NCI-H1694 (cell line): ENCODE results near the gene BSN.
"Not testable (repeated sequence)": the region's sequence is repeated elsewhere in the genome, so short reads cannot be mapped to it uniquely, and the experiment has no call there.

Experiments used
- DNase-seq: peaks from one replicate; lab custom pipeline; 2025; lab: John Stamatoyannopoulos, UW

The BSN gene

DNA sequence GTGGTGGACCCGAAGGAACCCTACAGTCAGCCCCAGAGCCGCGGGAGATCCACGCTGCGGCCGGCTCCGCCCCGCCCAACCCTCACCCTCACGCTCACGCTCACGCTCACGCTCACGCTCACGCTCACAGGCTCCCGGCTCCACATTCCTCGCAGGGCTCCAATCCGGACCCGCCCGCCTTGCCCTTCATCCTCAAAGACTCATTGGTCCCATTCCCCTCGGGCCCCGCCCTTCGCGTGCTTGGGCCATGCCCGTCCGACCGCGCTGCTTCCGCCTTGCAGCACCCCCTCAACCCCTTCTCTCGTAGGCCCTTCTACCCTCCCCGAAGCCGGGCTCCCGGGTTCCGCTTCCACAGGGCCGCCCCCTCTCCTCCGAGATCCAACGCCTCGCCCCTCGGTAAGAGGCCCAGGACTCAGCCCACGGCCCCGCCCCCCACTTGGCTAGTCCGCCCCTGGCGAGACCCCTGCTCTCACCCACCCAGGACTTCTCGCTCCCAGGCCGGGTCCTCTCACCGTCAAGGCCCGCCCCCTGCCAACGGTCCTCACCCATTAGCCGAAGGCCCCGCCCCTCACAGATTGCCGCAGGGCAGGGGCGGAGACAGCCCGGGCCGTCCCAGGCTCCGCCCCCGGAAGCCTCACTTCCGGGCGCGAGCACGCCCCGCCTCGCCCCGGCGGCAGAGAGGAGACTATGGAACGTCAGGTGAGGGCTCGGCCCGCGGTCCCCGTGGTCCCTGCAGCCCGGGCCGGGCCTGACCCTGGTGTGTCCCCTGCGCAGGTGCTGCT lies 119.6 kb downstream of the BSN start, which contains the start of gene APEH:
APEH (plus strand) TSS at position 637 of the 782 bp plus-strand sequence; CDS start at position 688, 51 bp downstream.
- DNase-seq: no peak

DNA sequence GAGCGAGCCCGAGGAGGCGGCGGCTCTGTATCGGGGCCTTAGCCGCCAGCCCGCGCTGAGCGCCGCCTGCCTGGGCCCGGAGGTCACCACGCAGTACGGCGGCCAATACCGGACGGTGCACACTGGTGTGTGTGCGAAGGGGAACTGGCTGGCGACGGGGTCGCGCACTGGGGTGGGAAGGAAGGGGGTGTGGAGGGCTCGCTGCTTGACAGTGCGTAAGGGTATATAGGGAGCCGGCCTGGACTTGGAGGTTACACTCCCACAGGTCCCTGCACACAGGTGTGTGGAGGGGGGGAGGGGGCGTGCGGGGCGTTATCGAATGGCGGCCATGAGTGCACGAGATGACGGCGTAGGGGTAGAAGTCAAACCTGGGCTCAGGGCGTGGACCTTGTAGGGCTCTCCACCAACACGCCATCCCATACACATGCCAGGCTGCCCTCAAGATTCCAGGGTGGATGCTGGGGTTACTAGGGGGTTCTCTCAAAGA lies 120.3 kb downstream of the BSN start:
- DNase-seq: no peak

GRCh38 chr3:49675912-49676311 lies 121.6 kb downstream of the BSN start:
- DNase-seq: no peak

DNA sequence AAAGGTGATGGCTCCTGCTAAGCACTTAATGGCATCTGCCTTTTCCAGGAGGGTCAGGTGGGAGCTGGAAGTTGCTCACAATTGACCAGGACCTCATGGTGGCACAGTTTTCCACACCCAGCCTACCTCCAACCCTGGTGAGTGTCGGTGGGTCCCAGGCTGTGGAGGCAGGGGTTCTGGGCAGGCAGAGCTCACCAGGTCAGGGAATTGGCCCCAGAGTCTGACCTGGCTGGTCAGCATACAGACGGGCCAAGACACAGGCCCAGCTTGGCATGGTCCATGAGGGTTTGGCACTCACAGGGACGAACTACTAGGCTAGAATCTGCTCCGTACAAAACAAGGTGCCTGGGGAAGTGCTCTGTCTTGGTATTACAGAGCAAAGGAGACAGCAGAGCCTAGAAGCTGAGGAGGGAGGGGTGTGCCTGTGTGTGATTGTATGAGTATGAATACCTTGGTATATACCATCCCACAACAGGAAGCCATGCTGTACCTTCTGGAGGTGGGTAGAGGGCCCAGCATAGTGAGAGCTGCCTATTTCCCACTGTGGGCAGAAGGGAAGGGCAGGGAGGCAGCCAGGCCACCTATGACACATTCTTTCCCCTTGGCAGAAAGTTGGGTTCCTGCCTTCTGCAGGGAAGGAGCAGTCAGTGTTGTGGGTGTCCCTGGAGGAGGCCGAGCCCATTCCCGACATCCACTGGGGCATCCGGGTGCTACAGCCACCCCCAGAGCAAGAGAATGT lies 126.4 kb downstream of the BSN start:
- DNase-seq: no peak

DNA sequence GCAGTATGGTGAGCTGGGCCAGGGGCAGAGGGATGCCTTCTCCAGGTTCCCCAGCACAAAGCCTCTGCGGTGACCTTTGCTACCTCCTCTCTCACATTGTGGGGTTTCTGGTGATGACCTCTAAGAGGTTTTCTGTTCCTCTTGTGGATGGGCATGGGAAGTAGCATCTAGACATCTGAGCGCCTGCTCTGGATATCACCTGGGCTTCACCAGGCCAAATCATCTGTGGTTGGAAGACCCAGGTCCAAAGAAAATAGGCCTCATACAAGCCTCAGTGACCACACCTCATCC lies 126.9 kb downstream of the BSN start:
- no peak for DNase-seq

DNA sequence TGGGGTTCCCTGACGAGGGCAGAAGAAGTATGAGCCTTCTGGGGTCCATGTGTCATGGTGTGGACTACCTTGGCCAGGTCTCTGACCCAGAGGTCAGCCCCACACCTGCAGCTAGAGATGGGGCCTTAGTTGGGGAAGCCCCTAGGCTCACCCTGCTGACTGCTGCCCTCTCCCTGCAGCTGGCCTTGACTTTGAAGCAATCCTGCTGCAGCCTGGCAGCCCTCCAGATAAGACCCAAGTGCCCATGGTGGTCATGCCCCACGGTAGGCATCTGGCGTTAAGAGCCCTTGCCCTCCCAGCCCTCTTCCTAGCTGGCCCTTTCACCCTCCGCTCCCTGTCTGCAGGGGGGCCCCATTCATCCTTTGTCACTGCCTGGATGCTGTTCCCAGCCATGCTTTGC lies 127.3 kb downstream of the BSN start:
- no peak for DNase-seq

DNA sequence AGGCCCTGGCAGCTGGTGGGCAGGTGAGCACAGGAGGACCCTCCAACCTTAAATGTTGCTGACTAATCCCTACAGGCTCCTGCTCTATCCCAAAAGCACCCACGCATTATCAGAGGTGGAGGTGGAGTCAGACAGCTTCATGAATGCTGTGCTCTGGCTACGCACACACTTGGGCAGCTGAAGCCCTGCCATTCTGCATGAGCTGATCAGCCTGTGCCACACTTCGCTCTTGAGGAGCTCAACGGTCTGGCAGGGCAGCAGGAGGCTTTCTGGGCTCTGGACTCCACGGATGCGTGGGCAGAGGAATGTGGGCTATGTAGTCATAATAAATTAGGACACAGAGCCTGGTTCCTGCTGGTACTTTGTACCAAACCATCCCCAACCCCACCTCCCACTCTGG lies 128.9 kb downstream of the BSN start:
- DNase-seq: no peak

DNA sequence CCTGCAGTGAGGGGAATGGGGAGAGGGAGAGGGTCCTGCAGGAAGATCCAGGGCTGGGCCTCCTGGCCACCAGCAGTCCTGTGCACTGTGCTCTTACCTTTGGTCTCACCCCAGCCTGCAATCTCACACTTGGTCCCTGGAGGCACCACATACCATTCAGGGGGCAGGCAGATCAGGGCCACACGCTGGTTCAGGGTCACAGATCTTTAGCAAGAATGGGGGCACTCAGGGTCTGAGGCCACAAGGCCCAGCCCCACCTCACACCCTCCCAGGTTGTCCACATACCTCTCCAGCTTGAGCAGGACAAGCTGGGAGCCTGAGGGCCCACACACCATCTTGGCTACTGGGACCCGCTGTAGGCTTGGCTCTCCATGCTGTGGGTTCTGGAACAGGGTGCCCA lies 130.2 kb downstream of the BSN start:
- DNase-seq: not testable (repeated sequence)

DNA sequence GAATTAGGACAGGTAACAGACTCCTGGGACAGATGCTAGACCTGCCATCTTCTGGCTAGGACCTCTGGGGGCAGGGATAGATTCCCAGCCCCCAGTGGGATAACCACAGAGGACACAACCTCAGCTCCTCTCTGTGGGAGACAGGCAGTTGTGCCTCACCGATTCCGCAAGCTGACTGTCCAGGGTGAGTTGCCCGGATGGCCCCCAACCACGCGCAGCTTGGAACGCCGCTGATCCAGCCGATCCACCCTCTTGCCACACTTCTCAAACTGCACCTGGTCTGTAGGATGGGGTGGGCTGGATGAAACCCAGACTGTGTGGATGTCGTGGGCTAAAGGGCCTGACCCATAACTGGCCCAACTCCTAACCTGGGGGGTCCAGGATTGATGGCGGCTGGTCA lies 130.8 kb downstream of the BSN start:
- DNase-seq: not testable (repeated sequence)

- DNase-seq: not testable (repeated sequence)
Observed at GRCh38 chr3:49685846-49686245, 131.6 kb downstream of the BSN start.

GRCh38 chr3:49686346-49686745 lies 132.1 kb downstream of the BSN start:
- not testable (repeated sequence) for DNase-seq

DNA sequence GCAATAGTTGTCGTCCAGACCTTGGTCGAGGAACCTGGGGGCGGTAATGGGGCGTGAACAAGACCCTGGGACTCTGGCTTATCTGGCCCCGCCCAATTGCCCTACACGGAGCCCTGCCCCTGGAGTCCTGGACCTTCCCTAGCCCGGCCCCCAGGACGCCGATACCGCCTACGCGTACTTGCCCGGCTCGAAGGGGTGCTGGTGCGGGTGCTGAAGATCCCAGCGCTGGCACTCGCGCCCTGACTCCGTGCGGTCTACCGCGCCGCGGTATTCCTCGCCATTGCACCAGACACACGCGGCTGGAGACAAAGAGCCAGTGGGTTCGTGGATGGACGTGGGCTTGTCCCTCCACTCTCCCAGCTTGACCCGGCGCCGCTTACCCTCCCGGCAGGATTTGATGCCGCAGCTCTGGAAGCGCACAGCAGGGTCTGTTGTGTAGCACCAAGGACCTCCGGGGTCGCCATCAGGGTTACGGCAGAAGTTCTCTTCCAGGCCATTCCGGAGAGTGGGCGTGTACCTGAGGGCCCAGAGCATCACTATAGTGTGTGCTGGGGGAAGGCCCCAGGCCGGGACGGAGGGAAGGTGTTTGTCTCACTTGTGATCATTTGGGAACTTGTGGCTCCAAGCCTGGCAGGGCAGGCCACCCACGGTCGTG lies 132.6 kb downstream of the BSN start:
- not testable (repeated sequence) for DNase-seq

DNA sequence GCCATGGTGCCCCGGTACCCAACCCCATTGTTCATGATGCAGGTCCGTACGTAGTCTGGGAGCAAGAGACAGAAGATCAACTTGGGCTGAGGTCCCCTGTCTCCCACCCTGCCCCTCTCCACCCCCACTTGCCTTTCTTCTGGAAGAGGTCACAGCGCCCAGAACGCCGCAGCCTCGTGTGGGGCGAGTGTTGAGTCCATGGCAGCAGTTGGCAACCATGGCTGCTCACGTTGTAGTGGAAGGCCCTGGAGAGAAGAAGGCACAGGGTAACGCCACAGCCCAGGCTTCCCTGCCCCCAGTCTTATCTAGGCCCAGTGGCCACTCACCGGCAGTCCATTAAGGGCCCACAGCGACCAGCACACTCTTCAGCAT lies 133.1 kb downstream of the BSN start:
- not testable (repeated sequence) for DNase-seq

DNA sequence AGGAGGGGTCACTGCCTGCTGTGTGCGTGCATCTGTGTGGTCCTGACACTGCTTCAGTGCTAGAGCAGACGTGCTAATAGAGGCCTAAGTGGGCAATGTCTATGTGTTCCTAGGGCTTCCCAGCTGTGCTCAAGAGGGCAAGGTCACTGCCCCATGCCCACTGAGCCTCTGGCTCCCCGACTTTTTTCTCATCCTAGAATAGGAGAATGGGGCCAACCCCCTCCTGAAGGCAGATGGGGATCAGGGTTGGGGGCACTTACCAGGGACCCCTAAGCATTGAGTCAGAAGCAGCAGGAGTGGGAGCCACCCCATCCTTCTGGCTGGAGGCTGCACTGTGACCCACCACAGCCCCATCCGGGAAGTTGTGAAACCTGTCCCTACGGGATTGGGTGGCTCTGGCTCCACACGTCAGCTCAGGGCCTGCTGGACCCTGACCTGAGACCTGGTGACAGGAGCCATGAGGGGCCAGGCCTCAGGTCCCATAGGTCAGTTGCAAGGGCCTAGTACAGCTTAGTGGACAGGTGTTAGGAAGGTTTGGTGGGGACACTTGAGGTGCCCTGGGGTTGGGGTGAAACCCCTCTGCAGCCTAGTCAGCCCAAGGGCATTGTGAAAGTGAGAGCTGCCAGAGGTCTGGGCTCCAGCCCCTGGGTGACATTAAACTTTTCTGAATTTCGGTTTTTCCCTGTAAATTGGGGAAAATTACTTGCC lies 134.2 kb downstream of the BSN start:
- not testable (repeated sequence) for DNase-seq

DNA sequence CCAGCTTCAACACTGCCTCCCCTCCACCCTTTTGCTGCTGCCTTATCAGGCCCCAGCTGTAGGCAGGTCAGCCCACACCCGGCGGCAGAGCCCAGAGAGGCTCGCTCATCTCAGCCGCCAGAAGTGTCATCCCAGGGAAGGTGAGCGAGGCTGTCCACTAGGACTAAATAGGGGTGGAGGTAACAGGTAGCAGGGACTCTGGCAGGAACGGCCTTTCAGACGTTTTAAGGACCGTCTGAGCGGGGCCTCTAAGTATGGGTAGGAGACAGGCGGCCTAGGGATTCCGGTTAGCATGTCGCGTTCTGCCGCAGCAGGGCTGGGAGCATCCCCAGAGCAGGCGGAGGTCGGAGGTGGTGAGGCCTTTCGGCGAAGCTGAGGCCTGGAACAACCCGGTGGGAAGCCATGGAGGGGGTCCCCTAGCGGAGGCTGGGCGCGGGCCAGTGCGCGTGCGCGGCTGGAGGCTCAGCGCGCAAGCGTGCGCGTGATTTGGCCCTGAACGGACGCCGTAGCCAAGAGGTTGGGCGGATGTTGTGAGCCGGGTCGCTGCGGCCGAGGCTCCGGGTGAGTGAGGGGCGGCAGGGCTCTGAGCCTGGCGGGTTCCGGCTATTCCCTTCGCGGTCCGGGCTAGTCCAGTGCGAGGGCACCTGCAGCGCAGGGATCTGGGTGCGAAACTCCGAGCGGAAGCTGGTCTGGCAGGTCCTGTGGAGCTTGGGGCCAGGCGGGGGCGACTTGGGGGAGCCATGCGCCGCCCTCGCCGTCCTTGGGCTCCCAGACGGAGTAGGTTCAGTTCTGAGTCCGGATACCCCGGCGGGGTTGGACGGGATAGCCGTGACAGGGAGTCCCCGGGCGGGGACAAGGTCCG lies 135.0 kb downstream of the BSN start, which contains the start of the genes MST1 and RNF123:
MST1 (minus strand) TSS at position 429 of the 862 bp plus-strand sequence. CDS start 783 bp downstream, outside the sequence.
RNF123 (plus strand) TSS at position 512 of the 862 bp plus-strand sequence. CDS start 1,609 bp downstream, outside the sequence.
- no peak for DNase-seq

DNA sequence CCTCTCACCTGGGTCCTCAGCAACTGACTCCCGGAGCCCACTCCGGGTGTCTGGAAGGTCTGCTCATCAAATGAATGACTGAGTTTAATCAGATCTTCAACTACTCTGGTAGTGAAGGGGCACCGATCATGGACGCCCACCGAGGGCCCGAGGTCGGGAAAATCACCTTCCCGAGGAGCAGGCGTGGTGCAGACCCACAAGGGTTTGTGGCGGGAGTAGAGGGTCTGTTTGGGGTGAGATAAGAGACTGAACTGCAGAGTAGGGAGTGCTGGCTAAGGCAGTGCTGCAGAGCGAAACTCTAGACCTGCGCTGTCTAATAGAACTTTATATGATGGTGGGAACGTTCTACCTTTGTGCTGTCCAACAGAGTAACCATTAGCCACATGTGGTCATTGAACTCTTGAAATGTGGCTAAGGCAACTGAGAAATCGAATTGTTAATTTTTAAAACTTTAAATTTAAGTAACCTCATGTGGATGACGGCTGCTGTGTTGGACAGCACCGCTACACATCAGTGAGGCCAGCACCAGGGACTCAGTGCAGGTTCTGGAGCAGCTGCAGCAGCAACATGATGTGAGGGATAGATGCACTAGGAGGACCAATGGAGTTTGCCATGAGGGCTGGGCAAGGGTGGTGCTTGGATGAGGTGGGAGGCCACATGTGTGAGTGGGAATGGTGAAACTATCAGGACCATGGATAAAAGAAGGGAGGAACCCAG lies 135.8 kb downstream of the BSN start:
- DNase-seq: not testable (repeated sequence)

GRCh38 chr3:49690856-49691255 lies 136.6 kb downstream of the BSN start:
- not testable (repeated sequence) for DNase-seq

GRCh38 chr3:49691481-49691880 lies 137.2 kb downstream of the BSN start:
- not testable (repeated sequence) for DNase-seq

- not testable (repeated sequence) for DNase-seq
Observed at GRCh38 chr3:49694409-49695070, 140.3 kb downstream of the BSN start.
